H1 (cell line): ENCODE results near the gene GLP1R. TPM values are rescaled to one million over a fixed set of nuclear protein-coding genes. Genes with fewer than 3 reads are reported as not detected.

Experiments used
- CTCF ChIA-PET: fragments of 300-600 bp; sonication (Branson Sonifier 250); formaldehyde crosslinking; loops from one replicate; lab custom pipeline; 2021; ENCODE audit not compliant: partially characterized antibody; lab: Charles Lee
- POLR2A ChIA-PET: fragments of 300-600 bp; sonication (Branson Sonifier 250); formaldehyde crosslinking; loops from one replicate; lab custom pipeline; 2021; ENCODE audit warnings: inconsistent platforms; ENCODE audit not compliant: partially characterized antibody; lab: Charles Lee
- DNase-seq, 2 experiments: peaks; one replicate each; pipeline versions ENCODE4 v3.0.0 to v3.0.0-alpha.2; 2010 to 2022; ENCODE audit warnings: low spot score in 2 of 2, low read depth in 1 of 2, mixed read lengths in 1 of 2
- FAIRE-seq: peaks from 2 replicates; lab custom pipeline; 2011; peaks lifted over from hg19 to GRCh38; lab: Jason Lieb, UNC
- H2AFZ ChIP-seq: 2 replicates; pipeline ENCODE4 v1.8.1; 2012; ENCODE audit warnings: low read length, inconsistent platforms
- H2AK5ac ChIP-seq: 2 replicates; pipeline ENCODE4 v1.6.1; 2013; ENCODE audit warnings: low read depth, low read length
- H2BK120ac ChIP-seq: replicated peaks from 2 replicates; pipeline ENCODE3; 2013; ENCODE audit warnings: low read depth, low read length, inconsistent platforms
- H2BK12ac ChIP-seq: 2 replicates; pipeline ENCODE4 v1.6.1; 2013; ENCODE audit warnings: low read depth, low read length
- H2BK15ac ChIP-seq: 2 replicates; pipeline ENCODE4 v1.6.1; 2013; ENCODE audit warnings: low read length
- H2BK20ac ChIP-seq: 2 replicates; pipeline ENCODE4 v1.6.1; 2013; ENCODE audit warnings: low read length
- H2BK5ac ChIP-seq: 2 replicates; pipeline ENCODE4 v1.6.1; 2013; ENCODE audit warnings: low read depth, low read length
- H3K14ac ChIP-seq: 2 replicates; pipeline ENCODE4 v1.6.1; 2013; ENCODE audit warnings: inconsistent platforms; ENCODE audit not compliant: insufficient read length
- H3K18ac ChIP-seq: 2 replicates; pipeline ENCODE4 v1.6.1; 2013; ENCODE audit warnings: low read length; ENCODE audit errors: extremely low read depth
- H3K23ac ChIP-seq: 2 replicates; pipeline ENCODE4 v1.6.1; 2013; ENCODE audit warnings: inconsistent platforms; ENCODE audit not compliant: insufficient read length
- H3K23me2 ChIP-seq: 2 replicates; pipeline ENCODE4 v1.6.1; 2013; ENCODE audit warnings: low read depth, low read length
- H3K27ac ChIP-seq: 2 replicates; pipeline ENCODE4 v1.6.1; 2011; ENCODE audit warnings: low read depth, low read length, inconsistent platforms
- H3K27me3 ChIP-seq, 4 experiments: replicated peaks in 1 of 4; 1 replicate in 1 of 4; 2 replicates in 3 of 4; pipeline versions ENCODE4 v1.6.1 to v1.8.1; 2011 to 2013; ENCODE audit warnings: low read length in 3 of 4, mild to moderate bottlenecking in 3 of 4, inconsistent platforms in 2 of 4, mixed read lengths in 2 of 4, moderate library complexity in 1 of 4; ENCODE audit not compliant: control insufficient read depth in 3 of 4, insufficient read depth in 3 of 4; ENCODE audit errors: extremely low read depth in 1 of 4
- H3K36me3 ChIP-seq, 4 experiments: 2 replicates each; pipeline versions ENCODE4 v1.6.1 to v1.8.1; 2011 to 2013; ENCODE audit warnings: mild to moderate bottlenecking in 4 of 4, low read length in 3 of 4, moderate library complexity in 2 of 4, control low read depth in 1 of 4, inconsistent platforms in 1 of 4; ENCODE audit not compliant: insufficient read depth in 4 of 4, control insufficient read depth in 2 of 4
- H3K4ac ChIP-seq: replicated peaks from 2 replicates; pipeline ENCODE3; 2013; ENCODE audit warnings: low read length, low read depth, mixed read lengths, inconsistent platforms; ENCODE audit not compliant: insufficient read length
- H3K4me1 ChIP-seq, 4 experiments: replicated peaks in 1 of 4; 1 replicate in 1 of 4; 2 replicates in 3 of 4; pipeline versions ENCODE4 v1.6.1 to v1.8.1; 2011 to 2013; ENCODE audit warnings: low read length in 3 of 4, inconsistent platforms in 2 of 4, mixed read lengths in 1 of 4; ENCODE audit not compliant: insufficient read depth in 4 of 4, control insufficient read depth in 3 of 4
- H3K4me2 ChIP-seq, 2 experiments: 2 replicates each; pipeline versions ENCODE4 v1.6.1 to v1.8.1; 2011 to 2013; ENCODE audit warnings: low read depth in 2 of 2, low read length in 2 of 2, control low read depth in 1 of 2, inconsistent platforms in 1 of 2, mild to moderate bottlenecking in 1 of 2; ENCODE audit not compliant: insufficient read depth in 1 of 2
- H3K4me3 ChIP-seq, 4 experiments: fragments of 200-600, 300-600 bp in 1 of 4; sonication (generic), shearing (Covaris generic), sonication (Bioruptor Twin) in 1 of 4; 2 replicates each; pipeline versions ENCODE4 v1.5.1 to v1.8.1; 2011 to 2016; ENCODE audit warnings: low read length in 4 of 4, low read depth in 3 of 4, control low read depth in 2 of 4, inconsistent platforms in 2 of 4, mild to moderate bottlenecking in 2 of 4, mixed read lengths in 1 of 4, moderate library complexity in 1 of 4; ENCODE audit not compliant: insufficient read depth in 2 of 4; ENCODE audit errors: extremely low read depth in 1 of 4
- H3K56ac ChIP-seq: replicated peaks from 2 replicates; pipeline ENCODE3; 2013; ENCODE audit warnings: low read depth, mild to moderate bottlenecking, mixed read lengths, low read length, inconsistent platforms; ENCODE audit not compliant: insufficient read length
- H3K79me1 ChIP-seq: 2 replicates; pipeline ENCODE4 v1.6.1; 2013; ENCODE audit warnings: low read depth, low read length, control low read depth
- H3K79me2 ChIP-seq, 2 experiments: 2 replicates each; pipeline versions ENCODE4 v1.6.1 to v1.8.1; 2012 to 2013; ENCODE audit warnings: low read length in 2 of 2, mild to moderate bottlenecking in 2 of 2, inconsistent platforms in 1 of 2; ENCODE audit not compliant: insufficient read depth in 2 of 2, control insufficient read depth in 1 of 2
- H3K9ac ChIP-seq, 4 experiments: replicated peaks in 1 of 4; 1 replicate in 1 of 4; 2 replicates in 3 of 4; pipeline versions ENCODE4 v1.6.1 to v1.8.1; 2011 to 2013; ENCODE audit warnings: low read depth in 3 of 4, low read length in 3 of 4, control low read depth in 2 of 4, mild to moderate bottlenecking in 2 of 4, moderate library complexity in 2 of 4, inconsistent platforms in 1 of 4; ENCODE audit errors: extremely low read depth in 1 of 4
- H3K9me3 ChIP-seq, 2 experiments: 2 replicates each; pipeline versions ENCODE4 v1.6.1 to v1.8.1; 2012 to 2013; ENCODE audit warnings: mild to moderate bottlenecking in 2 of 2, moderate library complexity in 2 of 2, control low read depth in 1 of 2, inconsistent platforms in 1 of 2, low read depth in 1 of 2, low read length in 1 of 2, mixed read lengths in 1 of 2; ENCODE audit not compliant: insufficient read depth in 2 of 2
- H4K20me1 ChIP-seq, 2 experiments: replicated peaks in 1 of 2; 2 replicates each; pipeline versions ENCODE3 to v1.8.1; 2011 to 2013; ENCODE audit warnings: inconsistent platforms in 2 of 2, low read length in 2 of 2, mild to moderate bottlenecking in 1 of 2; ENCODE audit not compliant: insufficient read depth in 2 of 2, control insufficient read depth in 1 of 2
- H4K5ac ChIP-seq: 2 replicates; pipeline ENCODE4 v1.6.1; 2013; ENCODE audit warnings: low read length, low read depth, mixed read lengths, inconsistent platforms; ENCODE audit not compliant: insufficient read length
- H4K8ac ChIP-seq: 2 replicates; pipeline ENCODE4 v1.8.0; 2013; ENCODE audit warnings: mild to moderate bottlenecking, moderate library complexity, low read length, inconsistent platforms; ENCODE audit not compliant: insufficient read depth; ENCODE audit errors: extremely low read depth
- H4K91ac ChIP-seq: replicated peaks from 2 replicates; pipeline ENCODE3; 2013; ENCODE audit warnings: low read length, mixed read lengths, inconsistent platforms; ENCODE audit not compliant: insufficient read length
- ASH2L ChIP-seq: fragments of 200-600, 300-600 bp; sonication (generic); IDR thresholded peaks from one replicate; pipeline ENCODE4 v1.7.1; 2017; ENCODE audit warnings: low read length
- BCL11A ChIP-seq, 2 experiments: IDR thresholded peaks; one replicate each; pipeline ENCODE4 v1.6.1; 2011; ENCODE audit warnings: low read depth in 2 of 2, low read length in 2 of 2, mild to moderate bottlenecking in 2 of 2
- CBX5 ChIP-seq: fragments of 300-800, 300-1000 bp; sonication (generic); IDR thresholded peaks from 2 replicates; pipeline ENCODE4 v1.7.1; 2016; ENCODE audit warnings: antibody characterized with exemption, low read length, low read depth
- CBX8 ChIP-seq: fragments of 300-800, 300-1000 bp; sonication (generic); IDR thresholded peaks from 2 replicates; pipeline ENCODE4 v1.7.1; 2016; ENCODE audit warnings: low read depth, low read length, borderline replicate concordance
- EZH2 ChIP-seq: fragments of 200-600 bp; sonication (generic); IDR thresholded peaks from 2 replicates; pipeline ENCODE4 v1.7.1; 2012; ENCODE audit warnings: low read depth, mild to moderate bottlenecking, moderate library complexity, low read length, inconsistent platforms; ENCODE audit not compliant: severe bottlenecking
- GABPA ChIP-seq: IDR thresholded peaks from 2 replicates; pipeline ENCODE4 v1.6.1; 2011; ENCODE audit warnings: mild to moderate bottlenecking, low read length, moderate library complexity, borderline replicate concordance; ENCODE audit not compliant: insufficient read depth
- JUND ChIP-seq: IDR thresholded peaks from 2 replicates; pipeline ENCODE4 v1.6.1; 2011; ENCODE audit warnings: mild to moderate bottlenecking, improper control_type of control experiment, low read length
- POLR2A ChIP-seq, 2 experiments: IDR thresholded peaks; 1 replicate in 1 of 2; 2 replicates in 1 of 2; pipeline ENCODE4 v1.6.1; 2011; ENCODE audit warnings: low read depth in 2 of 2, low read length in 2 of 2, mild to moderate bottlenecking in 2 of 2; ENCODE audit errors: control extremely low read depth in 1 of 2
- POLR2AphosphoS5 ChIP-seq: IDR thresholded peaks from 2 replicates; pipeline ENCODE4 v1.6.1; 2011; ENCODE audit warnings: low read depth, low read length
- SIX5 ChIP-seq: IDR thresholded peaks from 2 replicates; pipeline ENCODE4 v1.6.1; 2011; ENCODE audit warnings: mild to moderate bottlenecking, low read depth, low read length
- SRF ChIP-seq: IDR thresholded peaks from 2 replicates; pipeline ENCODE4 v1.6.1; 2011; ENCODE audit warnings: mild to moderate bottlenecking, low read depth, low read length, moderate library complexity
- TBP ChIP-seq: IDR thresholded peaks from 2 replicates; pipeline ENCODE4 v1.6.1; 2011; ENCODE audit warnings: low read depth, low read length, improper control_type of control experiment
- USF2 ChIP-seq: IDR thresholded peaks from 2 replicates; pipeline ENCODE4 v1.6.1; 2011; ENCODE audit warnings: low read length, improper control_type of control experiment
- WGBS, 2 experiments: shearing (Covaris generic) in 1 of 2; methylation state at CpG; one replicate each; pipeline versions ENCODE4 v1.1.6 to v1.1.7; 2013 to 2015; ENCODE audit warnings: low lambda C conversion rate in 2 of 2, mixed read lengths in 2 of 2, inconsistent platforms in 1 of 2, low coverage in 1 of 2, missing lambda C conversion rate in 1 of 2; ENCODE audit not compliant: insufficient replicate concordance in 2 of 2, insufficient coverage in 1 of 2, insufficient read length in 1 of 2; ENCODE audit errors: extremely low coverage in 1 of 2, missing lambda C conversion rate in 1 of 2; 5-methylcytosine and 5-hydroxymethylcytosine counted together
- polyA plus RNA-seq, 7 experiments: library from polyadenylated mRNA; depleted of rRNA in 3 of 7; stranded (reverse) in 5 of 7; unstranded in 2 of 7; fragments of >200 nt in 5 of 7; fragments of 200-250 nt in 2 of 7; gene quantifications; 1 replicate in 5 of 7; 2 replicates in 1 of 7; 4 replicates in 1 of 7; pipeline versions ENCODE4 v1.2.1 to v1.2.3, GENCODE V29; 2011 to 2013; ENCODE audit warnings: missing spikeins in 2 of 7, mixed read lengths in 2 of 7
- total RNA-seq: library from RNA; stranded (reverse); fragmentation: NEBNext Ultra II Directional; extraction: Animal tissue kit (Norgen Biotek cat#: 25700); gene quantifications from 2 replicates; pipeline ENCODE4 v1.2.1, GENCODE V29; 2021
- TF ChIP-seq, protein P1 (sequence below): IDR thresholded peaks from 2 replicates; pipeline ENCODE4 v1.6.1; 2011; ENCODE audit warnings: low read depth, mild to moderate bottlenecking, low read length; ENCODE audit not compliant: insufficient read depth

The GLP1R gene
- total and polyA plus RNA-seq, 2 of the 8 experiments (the other 6 are each of a cell fraction or from before 2014, with no cell fraction given): 2.6 to 2.7 TPM

DNA sequence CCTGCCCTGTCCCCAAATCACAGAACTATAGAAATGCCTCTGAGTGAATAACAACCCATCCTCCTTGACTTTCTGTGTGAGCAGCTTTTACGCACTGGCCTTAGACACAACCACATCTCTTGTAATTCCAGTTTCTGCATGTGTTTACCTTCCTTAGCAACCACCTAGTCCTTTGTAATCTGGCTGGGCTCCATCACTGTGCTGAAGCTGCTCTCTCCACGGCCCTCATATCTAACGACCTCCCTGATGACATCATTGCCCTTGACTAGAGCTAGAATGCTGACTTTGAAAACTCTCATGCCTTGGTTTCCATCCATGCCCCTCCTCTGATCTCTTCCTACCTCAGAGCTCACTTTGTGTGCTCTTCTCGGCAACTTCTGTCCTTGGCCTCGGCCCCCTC lies 30.5 kb upstream of the GLP1R start:
- DNase-seq: no peak
- Histone ChIP-seq H3K27ac (no peak overlapping the region), H2BK5ac (no peak overlapping the region), H2BK120ac (no peak overlapping the region), H2BK20ac (no peak overlapping the region), H2AFZ (no peak overlapping the region), H4K20me1 (no peaks in the 10 kb centered on the region), H4K5ac (no peak overlapping the region), H3K27me3 (no peaks in the 10 kb centered on the region; a peak in 2 of 7 replicates), H4K91ac (no peak overlapping the region), H4K8ac (no peak overlapping the region), H3K36me3 (no peaks in the 10 kb centered on the region), H3K4ac (no peak overlapping the region), H2BK15ac (no peak overlapping the region), H3K9ac (no peak overlapping the region), H3K4me3 (no peak overlapping the region), H3K79me1 (no peaks in the 10 kb centered on the region), H2BK12ac (no peak overlapping the region), H3K9me3 (no peaks in the 10 kb centered on the region), H3K79me2 (no peaks in the 10 kb centered on the region), H3K4me1 (no peaks in the 10 kb centered on the region), H3K4me2 (no peak overlapping the region), H3K18ac (no peak overlapping the region), H3K23me2 (peaks cover 2% of the 10 kb centered on the region; the same call in 1 of the 2 replicates), H3K14ac (no peak overlapping the region), H3K56ac (no peak overlapping the region), H2AK5ac (no peak overlapping the region), H3K23ac (no peak overlapping the region)
- no peak for FAIRE-seq
- 89% methylated on average over 5 of the region's 5 CpGs; no CpG with 5 or more reads in 1 of the 2 experiments for WGBS, 2 experiments
- CTCF ChIA-PET: interaction anchor here (0.9 to 2.5 kb wide), 14 partner anchors 8 to 303 kb away, joined by 3 to 22 read pairs (median 5); no protein-coding TSS in a partner anchor
- POLR2A ChIA-PET: interaction anchor here (0.7 kb wide), 1 partner anchor 24 kb away, joined by 3 read pairs; no protein-coding TSS in a partner anchor
- TF ChIP-seq TBP (no peak), CBX8 (no peak), POLR2A (IDR thresholded peaks at IDR 0.05; ENCODE audit: control extremely low read depth in 1 of 2, low read depth in 2 of 2, low read length in 2 of 2) (no peak), CBX5 (no peak), SRF (no peak), JUND (no peak), EZH2 (no peak), SIX5 (no peak), POLR2AphosphoS5 (no peak), USF2 (no peak), GABPA (no peak), ASH2L (no peak), BCL11A (IDR thresholded peaks at IDR 0.05; ENCODE audit: low read depth in 2 of 2, low read length in 2 of 2) (no peak)
- TF ChIP-seq, protein P1, sequence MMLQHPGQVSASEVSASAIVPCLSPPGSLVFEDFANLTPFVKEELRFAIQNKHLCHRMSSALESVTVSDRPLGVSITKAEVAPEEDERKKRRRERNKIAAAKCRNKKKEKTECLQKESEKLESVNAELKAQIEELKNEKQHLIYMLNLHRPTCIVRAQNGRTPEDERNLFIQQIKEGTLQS: no peak
